ENCODE data around the gene LGALS7.

LGALS7 gene

GRCh38 chr19:38722947-38723605 is 50.2 kb downstream of the LGALS7 start:
- peak overlapping the region; percentile 72 for H3K27ac ChIP-seq (replicated peaks; ENCODE audit: low read length)
- peaks cover 23% of the 10 kb centered on the region for H3K79me1 ChIP-seq (ENCODE audit: low read depth, low read length)
- H2BK15ac ChIP-seq (ENCODE audit: low read length), result peak overlapping the region; percentile 58
- peaks cover 66 to 100% of the 10 kb centered on the region in 2 donors for H3K36me3 ChIP-seq (replicated peaks in 1 of 2; ENCODE audit: control insufficient read depth in 2 of 2, insufficient read depth in 2 of 2, low read length in 2 of 2)
- no peak overlapping the region for H3K4me3 ChIP-seq (ENCODE audit: low read length in 2 of 2)
- no peak overlapping the region for H4K8ac ChIP-seq (ENCODE audit: low read depth, low read length)
- no peaks in the 10 kb centered on the region for H3K9me3 ChIP-seq (replicated peaks in 1 of 2; ENCODE audit: control insufficient read depth in 2 of 2, insufficient read depth in 1 of 2, low read depth in 1 of 2, low read length in 2 of 2)
- H2BK120ac ChIP-seq (ENCODE audit: low read depth, low read length), result no peak overlapping the region
- H2AFZ ChIP-seq (ENCODE audit: low read length), result no peak overlapping the region
- peak overlapping the region; percentile 76 for H2AK5ac ChIP-seq (ENCODE audit: low read depth, low read length)
- peak overlapping the region; percentile 48 for H3K18ac ChIP-seq (ENCODE audit: low read length)
- H2BK12ac ChIP-seq (ENCODE audit: low read length), result no peak overlapping the region
- H3K4me1 ChIP-seq (ENCODE audit: control insufficient read depth in 2 of 2, insufficient read depth in 1 of 2, low read depth in 1 of 2, low read length in 2 of 2), result peaks cover 7 to 24% of the 10 kb centered on the region in 2 donors
- H3K23ac ChIP-seq (ENCODE audit: low read depth, low read length, poor library complexity), result peak overlapping the region; percentile 96
- peak overlapping the region; percentile 53 for H3K9ac ChIP-seq (ENCODE audit: low read depth, low read length, poor library complexity)
- no peak overlapping the region for H4K91ac ChIP-seq (ENCODE audit: low read depth, low read length, poor library complexity)
- H2BK5ac ChIP-seq (ENCODE audit: low read length), result no peak overlapping the region
- no peak overlapping the region for H3K4me2 ChIP-seq (ENCODE audit: insufficient read depth, low read length, poor library complexity, severe bottlenecking)
- H3K14ac ChIP-seq (ENCODE audit: low read length), result peak overlapping the region; percentile 64
- H3K27me3 ChIP-seq (ENCODE audit: control insufficient read depth in 3 of 3, insufficient read depth in 3 of 3, low read depth in 1 of 3, low read length in 3 of 3), result no peaks in the 10 kb centered on the region
- H3K4ac ChIP-seq (ENCODE audit: low read length), result no peak overlapping the region
- DNase-seq (ENCODE audit: low spot score), result no peak
- no CpG with 5 or more reads among the region's 10 CpGs for WGBS, 2 donors (ENCODE audit: extremely low coverage in 2 of 2, insufficient read length in 2 of 2, insufficient replicate concordance in 1 of 2)

- H2BK15ac ChIP-seq (ENCODE audit: low read length), result peak overlapping the region; percentile 71
- peak; percentile 46 for DNase-seq (ENCODE audit: low spot score)
- peaks cover 70 to 100% of the 10 kb centered on the region in 2 donors for H3K36me3 ChIP-seq (replicated peaks in 1 of 2; ENCODE audit: control insufficient read depth in 2 of 2, insufficient read depth in 2 of 2, low read length in 2 of 2)
Measured at GRCh38 chr19:38721979-38722773, 51.1 kb downstream of the LGALS7 start.

GRCh38 chr19:38721496-38721895 is 51.8 kb downstream of the LGALS7 start:
- peak overlapping the region; percentile 42 for H3K14ac ChIP-seq (ENCODE audit: low read length)
- peak overlapping the region; percentile 56 for H4K8ac ChIP-seq (ENCODE audit: low read depth, low read length)

More at GRCh38 chr19:38721979-38722773, 51.1 kb downstream of the LGALS7 start:
- H4K8ac ChIP-seq (ENCODE audit: low read depth, low read length), result no peak overlapping the region
- peak overlapping the region; percentile 84 for H2BK120ac ChIP-seq (ENCODE audit: low read depth, low read length)
- no peak overlapping the region for H3K14ac ChIP-seq (ENCODE audit: low read length)
- no CpG with 5 or more reads among the region's 17 CpGs for WGBS, 2 donors (ENCODE audit: extremely low coverage in 2 of 2, insufficient read length in 2 of 2, insufficient replicate concordance in 1 of 2)
- H2BK5ac ChIP-seq (ENCODE audit: low read length), result peak overlapping the region; percentile 94
- no peak overlapping the region for H2BK12ac ChIP-seq (ENCODE audit: low read length)
- peak overlapping the region; percentile 75 for H3K27ac ChIP-seq (replicated peaks; ENCODE audit: low read length)
- no peak overlapping the region for H4K91ac ChIP-seq (ENCODE audit: low read depth, low read length, poor library complexity)
- H2AFZ ChIP-seq (ENCODE audit: low read length), result no peak overlapping the region
- H3K4me3 ChIP-seq (ENCODE audit: low read length in 2 of 2), result no peak overlapping the region
- H3K4me2 ChIP-seq (ENCODE audit: insufficient read depth, low read length, poor library complexity, severe bottlenecking), result peak overlapping the region; percentile 32
- no peaks in the 10 kb centered on the region for H3K27me3 ChIP-seq (ENCODE audit: control insufficient read depth in 3 of 3, insufficient read depth in 3 of 3, low read depth in 1 of 3, low read length in 3 of 3)
- H3K23ac ChIP-seq (ENCODE audit: low read depth, low read length, poor library complexity), result peak overlapping the region; percentile 87
- H3K18ac ChIP-seq (ENCODE audit: low read length), result peak overlapping the region; percentile 95
- peaks cover 27% of the 10 kb centered on the region for H3K79me1 ChIP-seq (ENCODE audit: low read depth, low read length)
- H3K4ac ChIP-seq (ENCODE audit: low read length), result peak overlapping the region; percentile 87
- peak overlapping the region; percentile 73 for H3K9ac ChIP-seq (ENCODE audit: low read depth, low read length, poor library complexity)
- H2AK5ac ChIP-seq (ENCODE audit: low read depth, low read length), result peak overlapping the region; percentile 90
- no peaks in the 10 kb centered on the region for H3K9me3 ChIP-seq (replicated peaks in 1 of 2; ENCODE audit: control insufficient read depth in 2 of 2, insufficient read depth in 1 of 2, low read depth in 1 of 2, low read length in 2 of 2)
- peaks cover 7 to 24% of the 10 kb centered on the region in 2 donors for H3K4me1 ChIP-seq (ENCODE audit: control insufficient read depth in 2 of 2, insufficient read depth in 1 of 2, low read depth in 1 of 2, low read length in 2 of 2)

More at GRCh38 chr19:38721496-38721895, 51.8 kb downstream of the LGALS7 start:
- H3K79me1 ChIP-seq (ENCODE audit: low read depth, low read length), result peaks cover 22% of the 10 kb centered on the region
- H3K9me3 ChIP-seq (replicated peaks in 1 of 2; ENCODE audit: control insufficient read depth in 2 of 2, insufficient read depth in 1 of 2, low read depth in 1 of 2, low read length in 2 of 2), result no peaks in the 10 kb centered on the region
- H3K4me3 ChIP-seq (ENCODE audit: low read length in 2 of 2), result no peak overlapping the region
- no peaks in the 10 kb centered on the region for H3K27me3 ChIP-seq (ENCODE audit: control insufficient read depth in 3 of 3, insufficient read depth in 3 of 3, low read depth in 1 of 3, low read length in 3 of 3)
- peak overlapping the region; percentile 73 for H3K9ac ChIP-seq (ENCODE audit: low read depth, low read length, poor library complexity)
- peak overlapping the region; percentile 95 for H4K91ac ChIP-seq (ENCODE audit: low read depth, low read length, poor library complexity)
- H3K36me3 ChIP-seq (replicated peaks in 1 of 2; ENCODE audit: control insufficient read depth in 2 of 2, insufficient read depth in 2 of 2, low read length in 2 of 2), result peaks cover 69 to 100% of the 10 kb centered on the region in 2 donors
- DNase-seq (ENCODE audit: low spot score), result no peak
- peak overlapping the region; percentile 92 for H2BK5ac ChIP-seq (ENCODE audit: low read length)
- H3K27ac ChIP-seq (replicated peaks; ENCODE audit: low read length), result peak overlapping the region; percentile 75
- peak overlapping the region; percentile 84 for H2BK120ac ChIP-seq (ENCODE audit: low read depth, low read length)
- WGBS, 2 donors (ENCODE audit: extremely low coverage in 2 of 2, insufficient read length in 2 of 2, insufficient replicate concordance in 1 of 2), result no CpG with 5 or more reads among the region's 20 CpGs
- H2AK5ac ChIP-seq (ENCODE audit: low read depth, low read length), result peak overlapping the region; percentile 90
- H3K4me2 ChIP-seq (ENCODE audit: insufficient read depth, low read length, poor library complexity, severe bottlenecking), result peak overlapping the region; percentile 32
- peak overlapping the region; percentile 87 for H3K23ac ChIP-seq (ENCODE audit: low read depth, low read length, poor library complexity)
- H2AFZ ChIP-seq (ENCODE audit: low read length), result no peak overlapping the region
- peaks cover 7 to 24% of the 10 kb centered on the region in 2 donors for H3K4me1 ChIP-seq (ENCODE audit: control insufficient read depth in 2 of 2, insufficient read depth in 1 of 2, low read depth in 1 of 2, low read length in 2 of 2)
- peak overlapping the region; percentile 71 for H2BK15ac ChIP-seq (ENCODE audit: low read length)
- H3K18ac ChIP-seq (ENCODE audit: low read length), result peak overlapping the region; percentile 82
- H2BK12ac ChIP-seq (ENCODE audit: low read length), result peak overlapping the region; percentile 65
- peak overlapping the region; percentile 87 for H3K4ac ChIP-seq (ENCODE audit: low read length)
